Hepatocyte (in vitro differentiated cells): ENCODE measurements around the gene MTPN.

Experiments
- EZH2 ChIP-seq: fragments of 200-600 bp; sonication (generic); IDR thresholded peaks from 2 replicates; pipeline ENCODE4 v1.6.1; 2016; ENCODE audit warnings: antibody characterized with exemption, mild to moderate bottlenecking, borderline replicate concordance
- TF ChIP-seq, protein P1 (sequence below): fragments of 200-600 bp; sonication (generic); IDR thresholded peaks from 2 replicates; pipeline ENCODE4 v1.5.1; 2016; ENCODE audit warnings: antibody characterized with exemption, mild to moderate bottlenecking; ENCODE audit not compliant: poor library complexity

GRCh38 chr7:135938086-135938485, 39.1 kb downstream of the MTPN start:
- TF ChIP-seq, protein P1, sequence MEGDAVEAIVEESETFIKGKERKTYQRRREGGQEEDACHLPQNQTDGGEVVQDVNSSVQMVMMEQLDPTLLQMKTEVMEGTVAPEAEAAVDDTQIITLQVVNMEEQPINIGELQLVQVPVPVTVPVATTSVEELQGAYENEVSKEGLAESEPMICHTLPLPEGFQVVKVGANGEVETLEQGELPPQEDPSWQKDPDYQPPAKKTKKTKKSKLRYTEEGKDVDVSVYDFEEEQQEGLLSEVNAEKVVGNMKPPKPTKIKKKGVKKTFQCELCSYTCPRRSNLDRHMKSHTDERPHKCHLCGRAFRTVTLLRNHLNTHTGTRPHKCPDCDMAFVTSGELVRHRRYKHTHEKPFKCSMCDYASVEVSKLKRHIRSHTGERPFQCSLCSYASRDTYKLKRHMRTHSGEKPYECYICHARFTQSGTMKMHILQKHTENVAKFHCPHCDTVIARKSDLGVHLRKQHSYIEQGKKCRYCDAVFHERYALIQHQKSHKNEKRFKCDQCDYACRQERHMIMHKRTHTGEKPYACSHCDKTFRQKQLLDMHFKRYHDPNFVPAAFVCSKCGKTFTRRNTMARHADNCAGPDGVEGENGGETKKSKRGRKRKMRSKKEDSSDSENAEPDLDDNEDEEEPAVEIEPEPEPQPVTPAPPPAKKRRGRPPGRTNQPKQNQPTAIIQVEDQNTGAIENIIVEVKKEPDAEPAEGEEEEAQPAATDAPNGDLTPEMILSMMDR = no peak
- TF ChIP-seq EZH2 = no peak
